ENCODE data around the gene MAN1A1. TPM values are rescaled to one million over a fixed set of nuclear protein-coding genes. Genes with fewer than 3 reads are reported as not detected.

The MAN1A1 gene
- total RNA-seq, 6 experiments from 2014 or later = 109 to 191 (median 139) TPM

- Histone ChIP-seq H3K27ac (peak overlapping the region; percentile 86 to 98 (median 95)), H3K4me1 (peaks cover 0 to 29% (median 9%) of the 10 kb centered on the region in 4 donors), H3K27me3 (no peaks in the 10 kb centered on the region), H3K9me3 (no peaks in the 10 kb centered on the region), H3K4me3 (peak overlapping the region; percentile 76 to 93 (median 88)), H3K36me3 (no peaks in the 10 kb centered on the region)
- TF ChIP-seq CTCF (IDR thresholded peaks at IDR 0.05) = no peak
- no peak for TF ChIP-seq POLR2A (IDR thresholded peaks at IDR 0.05)
- ATAC-seq (peak in 1 of 4 donors; percentile 1), DNase-seq (peak in 1 of 3 donors; percentile 52)
- whole genome bisulfite sequencing (ENCODE audit: insufficient coverage, low coverage, low lambda C conversion rate, missing lambda C conversion rate) = 0% methylated on average over 6 of the region's 75 CpGs
- intact Hi-C loops (cut with DNase I) = no loop called here
These were observed 707 bp downstream of the MAN1A1 start for GRCh38 chr6:119348748-119349360.

- TF ChIP-seq CTCF (IDR thresholded peaks at IDR 0.05) = no peak
- peak; percentile 15 for TF ChIP-seq POLR2A (IDR thresholded peaks at IDR 0.05)
- Histone ChIP-seq H3K4me1 (peaks cover 0 to 34% (median 12%) of the 10 kb centered on the region in 4 donors), H3K36me3 (no peaks in the 10 kb centered on the region), H3K27ac (peak overlapping the region; percentile 86 to 98 (median 95)), H3K27me3 (no peaks in the 10 kb centered on the region), H3K4me3 (peak overlapping the region; percentile 76 to 93 (median 88)), H3K9me3 (no peaks in the 10 kb centered on the region)
- WGBS (ENCODE audit: insufficient coverage, low coverage, low lambda C conversion rate, missing lambda C conversion rate) = 0% methylated on average over 19 of the region's 35 CpGs
- ATAC-seq = peak; percentile 22 to 67 (median 34)
- intact Hi-C loops (cut with DNase I) = no loop called here
- DNase-seq = peak; percentile 79 to 92 (median 91)
These were observed 1.3 kb downstream of the MAN1A1 start for GRCh38 chr6:119348096-119348747.

- no peaks in the 10 kb centered on the region for H3K9me3 ChIP-seq
- ATAC-seq (peak; percentile 19 to 57 (median 24)), DNase-seq (peak; percentile 70 to 79 (median 70))
- TF ChIP-seq CTCF (IDR thresholded peaks at IDR 0.05) = no peak
- TF ChIP-seq POLR2A (IDR thresholded peaks at IDR 0.05) = peak; percentile 9
- peak overlapping the region; percentile 76 to 93 (median 88) for H3K4me3 ChIP-seq
- 4% methylated on average over 14 of the region's 16 CpGs for WGBS (ENCODE audit: insufficient coverage, low coverage, low lambda C conversion rate, missing lambda C conversion rate)
- H3K27ac ChIP-seq = peak overlapping the region; percentile 86 to 98 (median 95)
- no peaks in the 10 kb centered on the region for H3K36me3 ChIP-seq
- intact Hi-C loops (cut with DNase I) = no loop called here
- H3K27me3 ChIP-seq = no peaks in the 10 kb centered on the region
- peaks cover 0 to 39% (median 15%) of the 10 kb centered on the region in 4 donors for H3K4me1 ChIP-seq
These were observed 2.0 kb downstream of the MAN1A1 start for GRCh38 chr6:119347466-119348095.

DNA sequence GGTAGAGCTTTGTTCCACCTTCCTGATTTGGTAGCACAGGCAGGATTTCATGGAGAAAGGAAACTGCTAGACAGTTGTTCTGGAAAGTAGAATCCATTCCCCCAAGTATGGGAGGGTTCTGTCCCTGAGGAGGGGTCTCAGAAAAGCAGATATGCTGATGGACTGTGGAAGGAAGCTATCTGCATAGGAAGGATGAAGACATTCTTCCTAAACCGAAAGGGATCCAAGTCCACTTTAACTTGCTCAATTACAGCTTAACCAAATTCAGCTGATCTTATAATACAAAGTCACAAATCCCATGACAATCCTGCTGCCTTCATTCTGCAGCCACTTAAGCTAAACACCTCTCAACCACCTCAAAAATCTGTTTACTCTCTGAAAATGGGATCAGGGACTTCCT, 2.6 kb downstream of the MAN1A1 start:
- Histone ChIP-seq H3K9me3 (no peaks in the 10 kb centered on the region), H3K36me3 (no peaks in the 10 kb centered on the region), H3K4me3 (peak overlapping the region; percentile 76 to 93 (median 88)), H3K4me1 (peaks cover 0 to 44% (median 17%) of the 10 kb centered on the region in 4 donors), H3K27me3 (no peaks in the 10 kb centered on the region), H3K27ac (peak overlapping the region; percentile 86 to 98 (median 95))
- intact Hi-C loops (cut with DNase I) = no loop called here
- ATAC-seq (peak in 3 of 4 donors; percentile 3 to 6 (median 4)), DNase-seq (no peak)
- TF ChIP-seq CTCF (IDR thresholded peaks at IDR 0.05) = no peak
- TF ChIP-seq POLR2A (IDR thresholded peaks at IDR 0.05) = no peak
- 0% methylated on average over 1 of the region's 1 CpG for WGBS (ENCODE audit: insufficient coverage, low coverage, low lambda C conversion rate, missing lambda C conversion rate)

All from right lobe of liver (tissue), 6 donors.